A673 (cell line): ENCODE data around the gene NNMT. TPM values are rescaled to one million over a fixed set of nuclear protein-coding genes. Genes with fewer than 3 reads are reported as not detected.
A peak's percentile ranks its signal among the peaks of the same experiment; 100 is the strongest.

Source experiments
- BruUV-seq: library from RNA; stranded (reverse); fragments of 400-500 nt; replicated peaks from 2 replicates; lab custom pipeline; 2021; lab: Mats Ljungman, UMichigan
- CTCF ChIA-PET: fragments of 300-600 bp; sonication (Branson Sonifier 250); formaldehyde crosslinking; loops from one replicate; lab custom pipeline; 2022; ENCODE audit warnings: antibody characterized with exemption; lab: Charles Lee
- POLR2A ChIA-PET: fragments of 300-600 bp; sonication (Branson Sonifier 250); formaldehyde crosslinking; loops from one replicate; lab custom pipeline; 2022; ENCODE audit warnings: antibody characterized with exemption; ENCODE audit not compliant: low non-redundant PET; lab: Charles Lee
- DNase-seq: peaks from one replicate; pipeline ENCODE4 v3.0.0-alpha.2; 2015; ENCODE audit warnings: low spot score
- H3K27ac ChIP-seq: fragments of 200-600 bp; sonication (generic); 2 replicates; pipeline ENCODE4 v1.5.1; 2016; ENCODE audit warnings: mixed run types, low read depth, mild to moderate bottlenecking, mixed read lengths, antibody characterized with exemption, low read length; ENCODE audit not compliant: poor library complexity, severe bottlenecking
- H3K27me3 ChIP-seq: fragments of 200-600 bp; sonication (generic); replicated peaks from 2 replicates; pipeline ENCODE4 v1.6.1; 2017; ENCODE audit warnings: mixed run types, low read depth, mild to moderate bottlenecking, mixed read lengths, antibody characterized with exemption, low read length; ENCODE audit not compliant: insufficient read depth, poor library complexity
- H3K36me3 ChIP-seq: fragments of 200-600 bp; sonication (generic); 2 replicates; pipeline ENCODE4 v1.6.1; 2016; ENCODE audit warnings: mixed run types, mild to moderate bottlenecking, mixed read lengths, antibody characterized with exemption, low read length; ENCODE audit not compliant: insufficient read depth, poor library complexity, severe bottlenecking
- H3K4me1 ChIP-seq: fragments of 200-600 bp; sonication (generic); 2 replicates; pipeline ENCODE4 v1.6.1; 2017; ENCODE audit warnings: mixed run types, mild to moderate bottlenecking, mixed read lengths, antibody characterized with exemption, low read length; ENCODE audit not compliant: insufficient read depth, poor library complexity, severe bottlenecking
- H3K4me3 ChIP-seq: fragments of 200-600 bp; sonication (generic); 2 replicates; pipeline ENCODE4 v1.5.1; 2016; ENCODE audit warnings: low read depth, mixed run types, mild to moderate bottlenecking, mixed read lengths, low read length; ENCODE audit not compliant: poor library complexity, severe bottlenecking
- H3K9me3 ChIP-seq: fragments of 200-600 bp; sonication (generic); 2 replicates; pipeline ENCODE4 v1.6.1; 2016; ENCODE audit warnings: mixed run types, low read depth, mild to moderate bottlenecking, mixed read lengths, antibody characterized with exemption, low read length; ENCODE audit not compliant: poor library complexity, severe bottlenecking
- CTCF ChIP-seq: fragments of 300-800, 200-600 bp; sonication (generic); conservative IDR thresholded peaks from 2 replicates; pipeline ENCODE4 v1.5.1; 2017; ENCODE audit warnings: low read depth, mild to moderate bottlenecking, antibody characterized with exemption, low read length, moderate library complexity, mixed read lengths
- EZH2 ChIP-seq: fragments of 200-600 bp; sonication (generic); IDR thresholded peaks from 2 replicates; pipeline ENCODE4 v1.6.1; 2017; ENCODE audit warnings: borderline replicate concordance, low read depth, mild to moderate bottlenecking, mixed read lengths, antibody characterized with exemption, low read length; ENCODE audit not compliant: poor library complexity, severe bottlenecking
- intact Hi-C: fragments of 100-400 bp; cut with micrococcal nuclease; formaldehyde crosslinking; loops from one replicate; pipeline ENCODE4 v1.10.0; 2022; ENCODE audit not compliant: unreplicated experiment
- total RNA-seq: library from RNA; stranded (reverse); gene quantifications from 2 replicates; pipeline ENCODE4 v1.2.3, GENCODE V29; 2021

Gene NNMT
- total RNA-seq, 1 experiment from 2014 or later: 0.64 TPM

- no peak for DNase-seq
- peak overlapping the region; percentile 3 for H3K27ac ChIP-seq
- no peaks in the 10 kb centered on the region for H3K27me3 ChIP-seq
- ChIA-PET POLR2A (interaction anchor here (0.6 kb wide), 1 partner anchor 183 kb away, joined by 4 read pairs; no protein-coding TSS in a partner anchor), CTCF (interaction anchor here (1.0 to 5.4 kb wide), 8 partner anchors 10 to 454 kb away, joined by 3 to 80 read pairs (median 9); no protein-coding TSS in a partner anchor)
- intact Hi-C loops: loop anchor here (2.0 to 5.0 kb wide), 2 partner anchors 453 to 955 kb away; no protein-coding TSS in a partner anchor
- peaks cover 23% of the 10 kb centered on the region for H3K4me1 ChIP-seq
- H3K4me3 ChIP-seq: no peak overlapping the region
- H3K9me3 ChIP-seq: no peaks in the 10 kb centered on the region
- TF ChIP-seq EZH2 (no peak), CTCF (no peak)
- no peaks in the 10 kb centered on the region for H3K36me3 ChIP-seq
- no TSS peak for BruUV-seq
These were observed 36.1 kb upstream of the NNMT start for GRCh38 chr11:114260077-114260476.

GRCh38 chr11:114260483-114260882 lies 35.7 kb upstream of the NNMT start:
- BruUV-seq: no TSS peak
- H3K27ac ChIP-seq: peak overlapping the region; percentile 3
- no peaks in the 10 kb centered on the region for H3K9me3 ChIP-seq
- no peak overlapping the region for H3K4me3 ChIP-seq
- H3K27me3 ChIP-seq: no peaks in the 10 kb centered on the region
- intact Hi-C loops: loop anchor here (2.0 to 5.0 kb wide), 2 partner anchors 453 to 956 kb away; no protein-coding TSS in a partner anchor
- no peaks in the 10 kb centered on the region for H3K36me3 ChIP-seq
- peak; percentile 22 for DNase-seq
- CTCF ChIA-PET: interaction anchor here (0.6 to 5.4 kb wide), 9 partner anchors 11 to 454 kb away, joined by 3 to 80 read pairs (median 9); no protein-coding TSS in a partner anchor
- POLR2A ChIA-PET: no interaction called here
- TF ChIP-seq EZH2 (no peak), CTCF (no peak)
- peaks cover 23% of the 10 kb centered on the region for H3K4me1 ChIP-seq

GRCh38 chr11:114261791-114262190 lies 34.4 kb upstream of the NNMT start:
- Histone ChIP-seq H3K9me3 (no peaks in the 10 kb centered on the region), H3K4me1 (peaks cover 23% of the 10 kb centered on the region), H3K4me3 (no peak overlapping the region), H3K27ac (no peak overlapping the region), H3K36me3 (no peaks in the 10 kb centered on the region), H3K27me3 (no peaks in the 10 kb centered on the region)
- no peak for DNase-seq
- intact Hi-C loops: loop anchor here (1.0 to 5.0 kb wide), 5 partner anchors 225 to 957 kb away; no protein-coding TSS in a partner anchor
- TF ChIP-seq EZH2 (no peak), CTCF (no peak)
- no TSS peak for BruUV-seq
- POLR2A ChIA-PET: interaction anchor here (0.8 kb wide), 1 partner anchor 979 kb away, joined by 4 read pairs; no protein-coding TSS in a partner anchor
- CTCF ChIA-PET: interaction anchor here (0.6 to 5.4 kb wide), 10 partner anchors 83 to 456 kb away, joined by 3 to 80 read pairs (median 4); partner anchors contain the start of gene ZBTB16
